Nephron progenitor cell (in vitro differentiated cells): ENCODE results near the gene DNAI7.

Source experiments
- DNase-seq: peaks from one replicate; pipeline ENCODE4 v3.0.0; 2021
- H3K27ac Mint-ChIP-seq: 2 replicates; pipeline ENCODE4 v1.8.0; 2021; ENCODE audit warnings: mild to moderate bottlenecking, moderate library complexity, mixed read lengths
- H3K27me3 Mint-ChIP-seq: 2 replicates; pipeline ENCODE4 v1.8.0; 2021; ENCODE audit warnings: mild to moderate bottlenecking, low read depth, mixed read lengths; ENCODE audit not compliant: poor library complexity
- H3K36me3 Mint-ChIP-seq: 2 replicates; pipeline ENCODE4 v1.8.0; 2021; ENCODE audit warnings: low read depth, mixed read lengths
- H3K4me1 Mint-ChIP-seq: 2 replicates; pipeline ENCODE4 v1.8.0; 2021; ENCODE audit warnings: mixed read lengths
- H3K4me3 Mint-ChIP-seq: 2 replicates; pipeline ENCODE4 v1.8.0; 2021; ENCODE audit warnings: mild to moderate bottlenecking, moderate library complexity, mixed read lengths
- H3K9me3 Mint-ChIP-seq: 2 replicates; pipeline ENCODE4 v1.8.0; 2021; ENCODE audit warnings: mild to moderate bottlenecking, moderate library complexity, mixed read lengths
- CTCF ChIP-seq: fragments of 200-600 bp; sonication (generic); IDR thresholded peaks from 2 replicates; pipeline ENCODE4 v1.5.0; 2021; ENCODE audit warnings: antibody characterized with exemption

Gene DNAI7

GRCh38 chr12:25107920-25108319, 87.0 kb downstream of the DNAI7 start:
- no peak overlapping the region for H3K4me3 Mint-ChIP-seq
- no peak for TF ChIP-seq CTCF
- no peaks in the 10 kb centered on the region for H3K36me3 Mint-ChIP-seq
- no peaks in the 10 kb centered on the region for H3K27me3 Mint-ChIP-seq
- DNase-seq = no peak
- H3K4me1 Mint-ChIP-seq = no peaks in the 10 kb centered on the region
- H3K9me3 Mint-ChIP-seq = peaks cover 4% of the 10 kb centered on the region
- H3K27ac Mint-ChIP-seq = no peak overlapping the region

GRCh38 chr12:25106818-25107217, 88.1 kb downstream of the DNAI7 start:
- H3K4me1 Mint-ChIP-seq = no peaks in the 10 kb centered on the region
- H3K9me3 Mint-ChIP-seq = peaks cover 4% of the 10 kb centered on the region
- H3K4me3 Mint-ChIP-seq = no peak overlapping the region
- no peak for DNase-seq
- H3K27ac Mint-ChIP-seq = no peak overlapping the region
- peaks cover 2% of the 10 kb centered on the region for H3K27me3 Mint-ChIP-seq
- no peak for TF ChIP-seq CTCF
- H3K36me3 Mint-ChIP-seq = no peaks in the 10 kb centered on the region

- TF ChIP-seq CTCF = no peak
- Mint-ChIP-seq H3K9me3 (no peaks in the 10 kb centered on the region), H3K27ac (no peak overlapping the region), H3K27me3 (peaks cover 2% of the 10 kb centered on the region), H3K4me1 (no peaks in the 10 kb centered on the region), H3K4me3 (no peak overlapping the region), H3K36me3 (no peaks in the 10 kb centered on the region)
- DNase-seq = no peak
These were observed 92.6 kb downstream of the DNAI7 start for GRCh38 chr12:25102402-25102801.

GRCh38 chr12:25101092-25101445, 93.9 kb downstream of the DNAI7 start:
- Mint-ChIP-seq H3K36me3 (no peaks in the 10 kb centered on the region), H3K4me1 (no peaks in the 10 kb centered on the region), H3K4me3 (no peak overlapping the region), H3K27ac (no peak overlapping the region), H3K9me3 (no peaks in the 10 kb centered on the region), H3K27me3 (peaks cover 2% of the 10 kb centered on the region)
- no peak for DNase-seq
- no peak for TF ChIP-seq CTCF

- no peaks in the 10 kb centered on the region for H3K9me3 Mint-ChIP-seq
- no peak overlapping the region for H3K4me3 Mint-ChIP-seq
- no peaks in the 10 kb centered on the region for H3K4me1 Mint-ChIP-seq
These were observed 94.5 kb downstream of the DNAI7 start for GRCh38 chr12:25100194-25101091.

More at GRCh38 chr12:25100194-25101091, 94.5 kb downstream of the DNAI7 start:
- Mint-ChIP-seq H3K27ac (no peak overlapping the region), H3K27me3 (peaks cover 2% of the 10 kb centered on the region), H3K36me3 (no peaks in the 10 kb centered on the region)
- TF ChIP-seq CTCF = no peak
- DNase-seq = no peak
